K562 (cell line): Measurements from ENCODE around the gene TUBA1B. TPM values are rescaled to one million over a fixed set of nuclear protein-coding genes. Genes with fewer than 3 reads are reported as not detected.

Source experiments
- ILF3 ChIP-seq: fragments of 450-650 bp; IDR thresholded peaks from 2 replicates; pipeline ENCODE4 v1.6.1; 2018; ENCODE audit warnings: antibody characterized with exemption, mild to moderate bottlenecking, moderate library complexity, borderline replicate concordance
- JUN ChIP-seq, 2 experiments: sonication (generic) in 1 of 2; formaldehyde crosslinking in 1 of 2; IDR thresholded peaks; 2 replicates each; pipeline versions ENCODE4 v1.6.1 to v1.8.0; 2012 to 2022; ENCODE audit warnings: borderline replicate concordance in 2 of 2, mild to moderate bottlenecking in 2 of 2, improper control_type of control experiment in 1 of 2, low read depth in 1 of 2, low read length in 1 of 2, missing genetic modification reagents in 1 of 2
- JUND ChIP-seq, 2 experiments: IDR thresholded peaks; 2 replicates in 1 of 2; 3 replicates in 1 of 2; pipeline ENCODE4 v1.6.1; 2011; ENCODE audit warnings: borderline replicate concordance in 2 of 2, low read depth in 2 of 2, low read length in 2 of 2, improper control_type of control experiment in 1 of 2, missing biosample characterization in 1 of 2, missing genetic modification characterization in 1 of 2, missing genetic modification reagents in 1 of 2
- polyA plus RNA-seq, 8 experiments: library from polyadenylated mRNA; depleted of rRNA in 4 of 8; stranded (reverse) in 5 of 8; unstranded in 3 of 8; fragments of >200 nt; fragmentation: Nextera tagmentation in 2 of 8; fragmentation: Illumina TruSeq in 1 of 8; extraction: Ambion mirVana in 2 of 8; extraction: Trizol in 1 of 8; gene quantifications; 2 replicates each; pipeline versions ENCODE4 v1.2.1 to v1.2.3, GENCODE V29; 2011 to 2014; ENCODE audit warnings: inconsistent platforms in 1 of 8, missing spikeins in 1 of 8
- total RNA-seq, 7 experiments: library from RNA; depleted of rRNA in 6 of 7; stranded (reverse); fragments of >200 nt in 6 of 7; fragmentation: Illumina TruSeq in 2 of 7; extraction: Trizol in 2 of 7; gene quantifications; 2 replicates each; pipeline versions ENCODE4 v1.2.1 to v1.2.3, GENCODE V29; 2011 to 2021; ENCODE audit warnings: low replicate concordance in 1 of 7
- TF ChIP-seq, protein P1 (sequence below): fragments of 450-650 bp; IDR thresholded peaks from 2 replicates; pipeline ENCODE4 v1.7.1; 2018; ENCODE audit warnings: mild to moderate bottlenecking, low read depth; ENCODE audit not compliant: partially characterized antibody
- TF ChIP-seq, protein P2 (sequence below), 2 experiments: fragments of 450-650 bp; IDR thresholded peaks; 2 replicates each; pipeline ENCODE4 v1.6.1; 2018; ENCODE audit warnings: mild to moderate bottlenecking in 2 of 2, low read depth in 1 of 2; ENCODE audit not compliant: partially characterized antibody in 2 of 2
- TF ChIP-seq, protein P3 (sequence below): sonication (generic); formaldehyde crosslinking; IDR thresholded peaks from 2 replicates; pipeline ENCODE4 v1.8.0; 2022; ENCODE audit warnings: mild to moderate bottlenecking, missing genetic modification reagents
- TF ChIP-seq, protein P4 (sequence below): fragments of 150-350 bp; IDR thresholded peaks from 2 replicates; pipeline ENCODE4 v1.6.1; 2014; ENCODE audit warnings: low read depth, mild to moderate bottlenecking, low read length, borderline replicate concordance
- TF ChIP-seq, protein P5 (sequence below): fragments of 250-450 bp; sonication (Bioruptor Pico); IDR thresholded peaks from 2 replicates; pipeline ENCODE4 v1.9.0; 2021; ENCODE audit warnings: mild to moderate bottlenecking, inconsistent platforms

TUBA1B gene
- total and polyA plus RNA-seq, 9 of the 15 experiments (the other 6 are each of a cell fraction or from before 2014, with no cell fraction given) = 2,189 to 4,624 (median 2,628) TPM

DNA sequence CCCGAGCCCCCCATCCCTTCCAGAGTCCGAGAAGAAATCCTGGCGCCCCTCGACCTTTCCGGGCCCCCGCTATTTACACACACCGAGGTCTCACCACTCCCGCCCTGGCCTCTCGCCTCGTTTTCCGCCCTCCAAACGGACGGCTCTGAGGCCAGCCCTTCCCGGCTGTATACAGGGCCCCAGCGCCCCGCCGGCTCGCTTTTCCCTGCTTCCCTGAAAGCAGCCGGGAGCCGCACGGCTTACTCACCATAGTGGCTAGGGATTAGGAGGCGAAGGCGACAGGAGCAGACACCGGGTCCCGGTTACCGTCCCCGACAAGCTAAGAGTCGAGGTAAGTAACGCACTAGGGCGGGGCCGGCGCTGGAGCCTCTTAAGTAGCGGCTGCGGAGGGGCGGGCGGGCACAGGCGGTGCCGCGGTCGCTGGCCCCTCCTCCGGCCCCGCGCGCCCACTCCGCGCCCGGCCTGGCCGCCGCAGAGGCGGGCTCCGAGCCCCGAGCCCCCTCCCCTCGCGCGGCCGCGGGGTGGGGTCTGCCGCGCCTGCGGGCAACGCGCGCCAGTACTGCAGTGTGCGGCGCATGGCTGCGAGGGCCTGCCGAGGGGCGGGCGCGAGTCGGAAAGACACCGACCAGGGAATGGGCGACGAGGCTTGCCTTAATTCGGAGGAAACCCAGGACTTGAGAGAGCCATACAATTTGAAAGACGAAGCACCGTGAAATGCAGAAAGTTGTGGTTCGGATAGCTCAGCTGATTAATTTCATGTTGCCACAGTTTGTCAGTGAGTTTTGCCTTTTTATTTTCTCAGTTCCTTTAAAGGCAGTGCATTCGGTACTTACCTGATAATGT, at the start of gene TUBA1B (continued):
- TF ChIP-seq, protein P1, sequence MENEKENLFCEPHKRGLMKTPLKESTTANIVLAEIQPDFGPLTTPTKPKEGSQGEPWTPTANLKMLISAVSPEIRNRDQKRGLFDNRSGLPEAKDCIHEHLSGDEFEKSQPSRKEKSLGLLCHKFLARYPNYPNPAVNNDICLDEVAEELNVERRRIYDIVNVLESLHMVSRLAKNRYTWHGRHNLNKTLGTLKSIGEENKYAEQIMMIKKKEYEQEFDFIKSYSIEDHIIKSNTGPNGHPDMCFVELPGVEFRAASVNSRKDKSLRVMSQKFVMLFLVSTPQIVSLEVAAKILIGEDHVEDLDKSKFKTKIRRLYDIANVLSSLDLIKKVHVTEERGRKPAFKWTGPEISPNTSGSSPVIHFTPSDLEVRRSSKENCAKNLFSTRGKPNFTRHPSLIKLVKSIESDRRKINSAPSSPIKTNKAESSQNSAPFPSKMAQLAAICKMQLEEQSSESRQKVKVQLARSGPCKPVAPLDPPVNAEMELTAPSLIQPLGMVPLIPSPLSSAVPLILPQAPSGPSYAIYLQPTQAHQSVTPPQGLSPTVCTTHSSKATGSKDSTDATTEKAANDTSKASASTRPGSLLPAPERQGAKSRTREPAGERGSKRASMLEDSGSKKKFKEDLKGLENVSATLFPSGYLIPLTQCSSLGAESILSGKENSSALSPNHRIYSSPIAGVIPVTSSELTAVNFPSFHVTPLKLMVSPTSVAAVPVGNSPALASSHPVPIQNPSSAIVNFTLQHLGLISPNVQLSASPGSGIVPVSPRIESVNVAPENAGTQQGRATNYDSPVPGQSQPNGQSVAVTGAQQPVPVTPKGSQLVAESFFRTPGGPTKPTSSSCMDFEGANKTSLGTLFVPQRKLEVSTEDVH = peak; percentile 26
- TF ChIP-seq, protein P2, sequence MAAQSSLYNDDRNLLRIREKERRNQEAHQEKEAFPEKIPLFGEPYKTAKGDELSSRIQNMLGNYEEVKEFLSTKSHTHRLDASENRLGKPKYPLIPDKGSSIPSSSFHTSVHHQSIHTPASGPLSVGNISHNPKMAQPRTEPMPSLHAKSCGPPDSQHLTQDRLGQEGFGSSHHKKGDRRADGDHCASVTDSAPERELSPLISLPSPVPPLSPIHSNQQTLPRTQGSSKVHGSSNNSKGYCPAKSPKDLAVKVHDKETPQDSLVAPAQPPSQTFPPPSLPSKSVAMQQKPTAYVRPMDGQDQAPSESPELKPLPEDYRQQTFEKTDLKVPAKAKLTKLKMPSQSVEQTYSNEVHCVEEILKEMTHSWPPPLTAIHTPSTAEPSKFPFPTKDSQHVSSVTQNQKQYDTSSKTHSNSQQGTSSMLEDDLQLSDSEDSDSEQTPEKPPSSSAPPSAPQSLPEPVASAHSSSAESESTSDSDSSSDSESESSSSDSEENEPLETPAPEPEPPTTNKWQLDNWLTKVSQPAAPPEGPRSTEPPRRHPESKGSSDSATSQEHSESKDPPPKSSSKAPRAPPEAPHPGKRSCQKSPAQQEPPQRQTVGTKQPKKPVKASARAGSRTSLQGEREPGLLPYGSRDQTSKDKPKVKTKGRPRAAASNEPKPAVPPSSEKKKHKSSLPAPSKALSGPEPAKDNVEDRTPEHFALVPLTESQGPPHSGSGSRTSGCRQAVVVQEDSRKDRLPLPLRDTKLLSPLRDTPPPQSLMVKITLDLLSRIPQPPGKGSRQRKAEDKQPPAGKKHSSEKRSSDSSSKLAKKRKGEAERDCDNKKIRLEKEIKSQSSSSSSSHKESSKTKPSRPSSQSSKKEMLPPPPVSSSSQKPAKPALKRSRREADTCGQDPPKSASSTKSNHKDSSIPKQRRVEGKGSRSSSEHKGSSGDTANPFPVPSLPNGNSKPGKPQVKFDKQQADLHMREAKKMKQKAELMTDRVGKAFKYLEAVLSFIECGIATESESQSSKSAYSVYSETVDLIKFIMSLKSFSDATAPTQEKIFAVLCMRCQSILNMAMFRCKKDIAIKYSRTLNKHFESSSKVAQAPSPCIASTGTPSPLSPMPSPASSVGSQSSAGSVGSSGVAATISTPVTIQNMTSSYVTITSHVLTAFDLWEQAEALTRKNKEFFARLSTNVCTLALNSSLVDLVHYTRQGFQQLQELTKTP (IDR thresholded peaks at IDR 0.05; ENCODE audit: low read depth in 1 of 2, partially characterized antibody in 2 of 2) = peak; percentile 59 to 79
- TF ChIP-seq, protein P3, sequence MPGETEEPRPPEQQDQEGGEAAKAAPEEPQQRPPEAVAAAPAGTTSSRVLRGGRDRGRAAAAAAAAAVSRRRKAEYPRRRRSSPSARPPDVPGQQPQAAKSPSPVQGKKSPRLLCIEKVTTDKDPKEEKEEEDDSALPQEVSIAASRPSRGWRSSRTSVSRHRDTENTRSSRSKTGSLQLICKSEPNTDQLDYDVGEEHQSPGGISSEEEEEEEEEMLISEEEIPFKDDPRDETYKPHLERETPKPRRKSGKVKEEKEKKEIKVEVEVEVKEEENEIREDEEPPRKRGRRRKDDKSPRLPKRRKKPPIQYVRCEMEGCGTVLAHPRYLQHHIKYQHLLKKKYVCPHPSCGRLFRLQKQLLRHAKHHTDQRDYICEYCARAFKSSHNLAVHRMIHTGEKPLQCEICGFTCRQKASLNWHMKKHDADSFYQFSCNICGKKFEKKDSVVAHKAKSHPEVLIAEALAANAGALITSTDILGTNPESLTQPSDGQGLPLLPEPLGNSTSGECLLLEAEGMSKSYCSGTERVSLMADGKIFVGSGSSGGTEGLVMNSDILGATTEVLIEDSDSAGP (CRISPR knock-in tag) = peak; percentile 58; the same call in 1 of the 2 replicates
- TF ChIP-seq JUN (IDR thresholded peaks at IDR 0.05; ENCODE audit: borderline replicate concordance, low read depth, low read length) (no peak), JUN (CRISPR knock-in tag; IDR thresholded peaks at IDR 0.05; ENCODE audit: borderline replicate concordance) (peak; percentile 92), ILF3 (peak; percentile 92; the same call in 1 of the 2 replicates), JUND (IDR thresholded peaks at IDR 0.05; ENCODE audit: borderline replicate concordance, low read depth, low read length) (peak; percentile 16; the same call in 1 of the 2 replicates), JUND (tag; IDR thresholded peaks at IDR 0.05; ENCODE audit: borderline replicate concordance, low read depth, low read length) (no peak; the same call in 2 of the 3 replicates)
- TF ChIP-seq, protein P4, sequence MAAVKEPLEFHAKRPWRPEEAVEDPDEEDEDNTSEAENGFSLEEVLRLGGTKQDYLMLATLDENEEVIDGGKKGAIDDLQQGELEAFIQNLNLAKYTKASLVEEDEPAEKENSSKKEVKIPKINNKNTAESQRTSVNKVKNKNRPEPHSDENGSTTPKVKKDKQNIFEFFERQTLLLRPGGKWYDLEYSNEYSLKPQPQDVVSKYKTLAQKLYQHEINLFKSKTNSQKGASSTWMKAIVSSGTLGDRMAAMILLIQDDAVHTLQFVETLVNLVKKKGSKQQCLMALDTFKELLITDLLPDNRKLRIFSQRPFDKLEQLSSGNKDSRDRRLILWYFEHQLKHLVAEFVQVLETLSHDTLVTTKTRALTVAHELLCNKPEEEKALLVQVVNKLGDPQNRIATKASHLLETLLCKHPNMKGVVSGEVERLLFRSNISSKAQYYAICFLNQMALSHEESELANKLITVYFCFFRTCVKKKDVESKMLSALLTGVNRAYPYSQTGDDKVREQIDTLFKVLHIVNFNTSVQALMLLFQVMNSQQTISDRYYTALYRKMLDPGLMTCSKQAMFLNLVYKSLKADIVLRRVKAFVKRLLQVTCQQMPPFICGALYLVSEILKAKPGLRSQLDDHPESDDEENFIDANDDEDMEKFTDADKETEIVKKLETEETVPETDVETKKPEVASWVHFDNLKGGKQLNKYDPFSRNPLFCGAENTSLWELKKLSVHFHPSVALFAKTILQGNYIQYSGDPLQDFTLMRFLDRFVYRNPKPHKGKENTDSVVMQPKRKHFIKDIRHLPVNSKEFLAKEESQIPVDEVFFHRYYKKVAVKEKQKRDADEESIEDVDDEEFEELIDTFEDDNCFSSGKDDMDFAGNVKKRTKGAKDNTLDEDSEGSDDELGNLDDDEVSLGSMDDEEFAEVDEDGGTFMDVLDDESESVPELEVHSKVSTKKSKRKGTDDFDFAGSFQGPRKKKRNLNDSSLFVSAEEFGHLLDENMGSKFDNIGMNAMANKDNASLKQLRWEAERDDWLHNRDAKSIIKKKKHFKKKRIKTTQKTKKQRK = no peak
- TF ChIP-seq, protein P5, sequence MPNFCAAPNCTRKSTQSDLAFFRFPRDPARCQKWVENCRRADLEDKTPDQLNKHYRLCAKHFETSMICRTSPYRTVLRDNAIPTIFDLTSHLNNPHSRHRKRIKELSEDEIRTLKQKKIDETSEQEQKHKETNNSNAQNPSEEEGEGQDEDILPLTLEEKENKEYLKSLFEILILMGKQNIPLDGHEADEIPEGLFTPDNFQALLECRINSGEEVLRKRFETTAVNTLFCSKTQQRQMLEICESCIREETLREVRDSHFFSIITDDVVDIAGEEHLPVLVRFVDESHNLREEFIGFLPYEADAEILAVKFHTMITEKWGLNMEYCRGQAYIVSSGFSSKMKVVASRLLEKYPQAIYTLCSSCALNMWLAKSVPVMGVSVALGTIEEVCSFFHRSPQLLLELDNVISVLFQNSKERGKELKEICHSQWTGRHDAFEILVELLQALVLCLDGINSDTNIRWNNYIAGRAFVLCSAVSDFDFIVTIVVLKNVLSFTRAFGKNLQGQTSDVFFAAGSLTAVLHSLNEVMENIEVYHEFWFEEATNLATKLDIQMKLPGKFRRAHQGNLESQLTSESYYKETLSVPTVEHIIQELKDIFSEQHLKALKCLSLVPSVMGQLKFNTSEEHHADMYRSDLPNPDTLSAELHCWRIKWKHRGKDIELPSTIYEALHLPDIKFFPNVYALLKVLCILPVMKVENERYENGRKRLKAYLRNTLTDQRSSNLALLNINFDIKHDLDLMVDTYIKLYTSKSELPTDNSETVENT (CRISPR knock-in tag) = peak; percentile 16; the same call in 1 of the 2 replicates
